Frontal cortex (tissue), 4 donors: ENCODE results near the gene C19orf47. TPM values are rescaled to one million over a fixed set of nuclear protein-coding genes. Genes with fewer than 3 reads are reported as not detected.

Experiments used
- DNase-seq, 2 donors: peaks; one replicate each; pipeline ENCODE4 v3.0.0; 2012; ENCODE audit warnings: low spot score in 2 of 2
- FAIRE-seq: peaks from 2 replicates; lab custom pipeline; 2012; peaks lifted over from hg19 to GRCh38; lab: Jason Lieb, UNC
- total RNA-seq: library from RNA; depleted of rRNA; stranded (reverse); fragments of >200 nt; gene quantifications from one replicate; pipeline ENCODE4 v1.2.3, GENCODE V29; 2014
- donor health status: control.
- donor health status: control.
- donor health status: control.

C19orf47 gene
- total RNA-seq, 1 donor from 2014 or later, result 9.8 TPM

DNA sequence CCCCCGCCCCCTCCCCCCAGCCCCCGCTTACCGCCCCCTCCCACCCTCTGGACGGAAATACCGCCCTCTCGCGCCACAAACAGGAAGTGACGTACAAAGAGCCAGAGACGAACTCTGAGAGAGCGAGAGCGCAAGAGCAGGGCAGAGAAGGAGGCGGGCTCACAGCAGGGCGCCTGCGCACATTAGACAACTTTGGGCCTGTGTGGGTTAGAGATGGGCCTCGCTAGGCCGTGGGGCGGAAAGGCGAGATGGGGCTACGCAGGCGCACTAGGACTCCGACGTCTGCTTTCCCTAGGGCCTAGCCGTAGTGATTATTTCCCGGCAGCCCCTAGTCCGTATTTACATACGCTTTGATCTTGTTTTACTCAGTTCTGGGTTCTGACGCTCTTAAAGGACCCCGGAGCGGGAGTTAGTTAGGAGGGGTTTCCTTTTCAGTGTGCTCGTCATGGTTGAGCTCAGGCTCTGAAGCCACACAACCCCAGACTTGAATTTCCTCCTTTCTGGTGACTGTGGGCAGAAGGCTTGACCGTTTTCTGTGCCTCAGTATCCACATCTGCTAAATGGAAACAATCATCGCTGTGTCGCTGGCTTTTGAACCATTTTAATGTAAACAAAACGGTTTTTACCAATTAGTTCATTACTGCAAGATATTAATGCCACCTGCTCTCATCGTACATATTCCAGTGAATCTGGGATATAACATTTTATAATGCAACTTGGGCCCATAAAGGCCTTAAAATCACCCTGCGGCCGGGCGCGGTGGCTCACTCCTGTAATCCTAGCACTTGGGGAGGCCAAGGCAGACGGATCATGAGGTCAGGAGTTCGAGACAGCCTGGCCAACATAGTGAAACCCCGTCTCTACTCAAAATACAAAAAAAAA lies 62.6 kb downstream of the C19orf47 start:
- FAIRE-seq, result peak; percentile 34
- peak; percentile 92 to 95 for DNase-seq

DNA sequence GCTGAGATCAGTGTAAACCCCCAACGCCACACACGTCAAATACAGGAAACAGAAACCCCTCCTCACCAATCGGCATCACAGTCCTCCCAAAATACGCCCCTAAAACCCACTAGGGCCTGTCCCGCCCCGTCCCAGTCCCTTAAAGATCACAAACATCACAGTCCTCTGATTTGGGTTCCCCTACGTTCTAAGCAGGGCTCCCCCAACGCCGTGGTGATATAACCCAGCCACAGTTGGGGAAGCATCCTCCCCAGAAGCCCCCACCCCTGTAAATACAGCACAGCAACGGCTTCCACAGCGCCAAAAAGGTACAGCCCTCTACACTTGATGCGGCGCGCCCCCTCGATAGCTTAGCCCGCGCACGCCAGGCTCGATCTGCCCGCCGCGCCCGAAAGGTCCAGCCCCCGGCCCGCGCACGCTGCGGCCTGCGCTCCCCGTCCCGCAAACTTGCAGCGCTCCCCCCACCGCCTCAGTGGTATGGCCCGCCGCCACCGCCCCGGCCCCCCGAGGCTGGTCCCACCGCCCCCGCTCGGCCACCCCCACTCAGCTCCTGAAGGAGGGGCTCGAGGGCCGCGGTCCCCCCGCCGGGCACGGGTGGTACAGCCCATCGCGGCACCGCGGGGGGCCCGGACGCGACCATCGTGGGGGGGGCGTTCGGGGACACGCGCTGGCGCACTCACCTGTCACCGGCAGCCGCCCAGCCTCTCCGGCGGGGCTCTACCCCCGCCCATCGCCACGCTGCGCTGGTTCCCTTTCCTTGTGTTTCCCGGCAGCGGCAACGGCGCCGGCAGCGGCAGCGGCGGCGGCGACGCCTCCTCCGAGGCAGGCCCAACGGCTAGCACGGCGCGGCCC lies 63.5 kb downstream of the C19orf47 start, which contains the start of gene AKT2:
AKT2 (minus strand) TSS at position 845 of the 852 bp plus-strand sequence. CDS start 20,078 bp downstream, outside the sequence.
- DNase-seq, result peak; percentile 72 to 76
- no peak for FAIRE-seq

DNA sequence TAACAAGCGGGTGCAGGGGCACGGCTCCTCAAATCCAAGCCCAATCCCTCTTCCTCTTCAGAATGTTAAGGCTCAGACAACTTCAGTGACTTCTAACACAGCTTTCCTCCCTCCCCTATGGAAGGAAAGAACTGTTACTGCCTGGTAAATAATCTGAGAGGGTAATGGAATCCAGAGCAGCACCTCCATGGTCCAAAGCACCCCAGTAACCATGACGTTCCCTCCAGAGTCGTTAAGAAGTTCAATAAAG lies 64.0 kb downstream of the C19orf47 start:
- FAIRE-seq (no peak), DNase-seq (no peak)

DNA sequence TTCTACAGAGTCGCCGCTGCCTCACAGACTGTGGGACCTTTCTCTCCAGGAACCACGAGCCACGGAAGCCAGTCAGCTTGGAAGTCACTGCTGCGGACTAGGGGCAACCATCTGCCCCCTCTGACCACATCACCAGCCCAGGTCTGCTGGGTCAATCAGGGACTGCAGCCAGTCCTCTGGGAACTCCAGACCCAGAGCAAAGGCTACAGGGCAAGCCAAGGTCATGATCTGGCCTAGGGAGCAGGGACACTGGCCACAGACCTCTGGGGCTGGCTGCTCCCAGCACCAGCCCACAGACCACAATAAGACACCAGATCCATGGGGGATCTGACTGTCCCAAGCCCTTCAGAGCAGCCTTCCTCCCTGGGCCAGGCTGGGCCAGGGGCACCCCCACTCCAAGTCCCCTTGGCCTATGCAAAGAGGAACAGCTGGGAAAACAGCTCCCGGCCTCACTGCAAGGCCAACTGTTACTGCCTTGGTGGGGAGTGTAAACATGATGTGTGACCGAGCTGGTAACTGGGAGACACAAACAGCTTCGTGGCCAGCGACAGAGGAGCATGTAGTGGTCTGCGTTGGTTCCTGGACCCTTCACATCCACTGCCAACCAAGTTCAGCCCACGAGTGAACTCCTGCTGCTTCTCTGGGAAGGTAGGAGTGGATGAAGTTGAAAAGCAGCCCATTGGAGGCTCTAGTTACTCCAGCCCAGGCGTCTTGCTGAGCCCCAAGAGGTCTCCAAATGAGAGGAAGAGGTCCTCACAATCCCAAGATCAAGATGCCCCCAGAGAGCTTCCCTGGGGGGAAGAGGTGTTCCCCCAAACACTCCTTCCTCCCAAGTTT lies 64.6 kb downstream of the C19orf47 start:
- FAIRE-seq (no peak), DNase-seq (no peak)

DNA sequence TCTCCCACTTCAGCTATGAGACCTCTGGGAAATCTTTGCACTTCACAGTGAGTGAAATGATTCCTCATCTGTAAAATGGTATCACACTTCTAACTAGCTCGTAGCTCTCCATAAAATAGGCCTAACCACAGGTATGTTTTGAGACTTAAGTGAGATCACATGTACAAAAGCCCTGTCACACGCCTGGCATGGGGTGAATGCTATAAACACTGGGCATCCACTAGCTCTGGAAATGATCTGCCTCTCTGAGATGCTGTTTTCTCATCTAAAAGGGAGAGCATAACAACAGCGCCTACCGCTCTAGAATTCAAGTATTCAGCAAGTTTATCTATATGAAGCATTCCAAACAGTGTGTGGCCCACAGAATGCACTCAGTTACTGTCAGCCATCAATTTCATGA lies 65.3 kb downstream of the C19orf47 start:
- FAIRE-seq (no peak), DNase-seq (no peak)

DNA sequence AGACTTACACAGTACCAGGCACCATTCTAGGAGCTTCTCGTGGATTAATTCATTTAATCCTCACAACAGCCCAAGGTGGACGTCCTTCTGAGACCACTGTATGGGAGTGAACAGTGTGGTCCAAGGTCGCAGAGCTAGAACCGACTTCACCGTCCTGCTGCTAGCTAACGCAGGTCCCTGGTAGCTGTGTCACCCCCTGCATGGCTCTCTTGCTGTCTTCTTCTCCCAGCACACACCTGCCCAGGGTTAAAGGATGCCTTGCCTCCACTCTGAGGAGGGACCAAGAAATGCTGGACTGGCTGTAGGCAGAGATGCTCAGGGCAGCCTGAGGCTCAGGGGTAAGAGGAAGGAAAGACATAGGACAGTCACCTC lies 66.0 kb downstream of the C19orf47 start:
- DNase-seq (no peak), FAIRE-seq (no peak)

DNA sequence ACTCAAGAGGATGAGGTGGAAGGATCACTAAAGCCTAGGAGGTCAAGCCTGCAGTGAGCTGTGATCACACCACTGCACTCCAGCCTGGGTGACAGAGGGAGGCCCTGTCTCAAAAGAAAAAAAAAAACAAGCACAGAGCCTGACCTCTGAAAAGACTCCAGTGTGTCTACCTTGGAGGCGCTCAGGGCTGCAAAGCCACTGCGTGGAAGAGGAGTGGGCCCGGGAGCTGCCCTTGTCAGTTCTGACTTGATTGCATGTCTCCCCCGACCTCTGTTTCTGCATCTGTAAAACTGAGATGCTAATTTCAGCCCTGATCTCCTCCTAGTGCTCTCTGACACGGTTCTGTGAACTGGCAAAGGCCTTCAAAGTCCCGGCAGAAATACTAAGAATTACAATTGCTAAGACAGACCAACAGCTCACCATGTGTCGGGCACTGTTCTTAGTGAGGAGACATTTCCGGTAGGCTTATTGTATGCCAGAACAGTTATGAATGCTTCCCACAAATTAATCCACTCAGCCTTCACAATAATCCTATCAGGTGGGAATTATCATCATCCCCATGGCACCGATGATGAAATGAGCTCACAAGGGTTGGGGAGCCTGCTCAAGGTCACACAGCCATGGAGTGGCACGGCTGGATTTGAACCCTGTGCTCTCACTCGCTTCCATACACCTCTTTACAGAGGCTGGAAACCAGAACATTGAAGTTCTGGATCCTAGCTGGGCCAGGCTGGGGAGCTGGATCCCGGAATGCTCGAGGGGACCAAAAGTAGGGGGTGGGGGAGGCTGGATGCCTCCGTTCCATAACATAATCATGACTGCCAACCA lies 66.6 kb downstream of the C19orf47 start:
- FAIRE-seq, result no peak

DNA sequence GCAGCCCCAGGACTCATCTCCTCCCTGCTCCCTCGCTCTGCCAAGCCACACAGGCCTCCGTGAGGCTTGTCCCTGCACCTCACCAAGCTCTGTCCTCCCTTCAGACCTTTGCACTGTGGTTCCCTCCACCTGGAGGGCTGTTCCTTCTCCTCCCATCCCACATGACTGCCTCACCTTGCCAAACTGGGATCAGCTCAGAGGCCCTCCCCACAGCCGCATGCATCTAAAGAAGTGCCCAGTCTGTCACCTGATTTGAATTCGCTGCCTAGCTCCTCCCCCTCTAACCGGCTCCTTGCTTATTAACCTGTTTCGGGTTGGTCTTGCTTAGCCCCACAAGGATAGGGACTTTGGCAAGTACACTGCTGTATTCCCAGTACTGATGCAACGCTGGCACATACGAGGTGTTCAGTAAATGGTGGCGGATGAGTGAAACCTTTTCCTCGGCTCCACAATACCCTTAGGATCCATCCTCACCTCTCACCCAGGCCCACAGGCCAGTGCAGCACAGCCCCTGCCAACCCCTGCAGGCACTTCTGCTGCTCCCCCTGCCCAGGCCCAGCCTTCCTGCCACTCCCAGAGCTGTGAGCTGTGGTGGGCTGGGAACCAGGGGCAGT lies 67.5 kb downstream of the C19orf47 start:
- DNase-seq, result no peak
- no peak for FAIRE-seq

More for the DNA sequence above, 66.6 kb downstream of the C19orf47 start:
- DNase-seq, result no peak

DNA sequence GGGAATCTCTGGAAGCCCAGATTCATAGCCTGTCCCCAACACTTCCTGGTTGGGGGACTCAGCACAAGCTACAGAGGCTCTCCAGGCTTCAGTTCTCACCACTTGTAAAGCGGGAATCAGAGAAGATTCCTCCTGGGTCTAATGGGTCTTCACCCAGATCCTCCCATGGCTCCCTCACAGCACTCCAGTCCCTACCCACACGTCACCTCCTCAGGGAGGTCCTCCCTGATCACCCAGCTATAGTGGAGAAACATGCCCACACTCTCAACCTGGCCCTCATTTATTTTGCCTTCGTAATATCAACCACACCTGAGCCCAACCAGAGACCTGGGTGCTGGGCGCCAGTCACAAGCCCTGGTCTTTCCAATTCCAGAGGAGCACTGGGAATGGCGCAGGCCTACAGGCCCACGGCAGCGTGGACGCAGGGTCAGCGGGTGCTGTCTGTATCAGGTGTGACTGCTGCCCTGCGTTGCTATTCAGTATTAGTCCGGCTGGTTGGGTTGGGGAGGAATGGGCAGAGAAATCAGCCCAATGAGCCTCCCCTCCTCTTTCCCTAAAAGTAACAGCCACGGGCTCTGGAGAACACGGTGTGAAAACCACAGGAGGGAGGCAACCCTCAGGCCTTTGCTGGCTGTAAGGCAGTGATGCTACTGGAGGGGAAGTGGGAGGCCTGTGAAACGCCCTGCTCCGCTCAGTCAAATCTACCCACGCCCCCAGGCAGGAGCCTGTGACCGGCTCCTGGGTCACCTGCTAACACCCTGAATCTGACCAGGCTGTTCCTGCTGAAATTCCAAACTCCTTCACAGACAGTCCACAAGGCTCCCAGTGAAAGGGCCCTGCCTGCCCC lies 68.2 kb downstream of the C19orf47 start:
- no peak for FAIRE-seq
- no peak for DNase-seq

DNA sequence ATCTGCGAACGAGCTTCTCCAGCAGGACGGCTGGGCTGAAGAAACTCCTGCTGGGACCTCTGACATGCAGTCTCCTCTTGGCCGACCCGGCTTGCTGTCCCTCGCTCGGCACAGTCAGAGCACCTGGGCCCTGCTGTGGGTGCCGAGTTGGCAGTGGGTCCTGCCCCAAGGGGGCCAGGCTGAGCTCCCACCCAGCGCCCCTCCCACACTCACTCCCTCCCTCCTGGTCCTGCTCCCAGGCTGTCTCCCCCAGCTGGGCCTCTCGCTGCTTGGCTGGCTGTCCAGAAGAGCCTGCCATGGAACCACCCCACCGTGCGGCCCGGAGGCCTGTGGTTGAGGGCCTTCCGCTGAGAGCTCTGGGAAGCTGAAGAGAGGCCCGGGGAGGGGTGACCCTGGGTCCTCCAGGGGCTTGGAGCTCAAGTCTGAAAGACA lies 69.1 kb downstream of the C19orf47 start:
- DNase-seq, result peak in 1 of 2 donors; percentile 34
- FAIRE-seq, result no peak

DNA sequence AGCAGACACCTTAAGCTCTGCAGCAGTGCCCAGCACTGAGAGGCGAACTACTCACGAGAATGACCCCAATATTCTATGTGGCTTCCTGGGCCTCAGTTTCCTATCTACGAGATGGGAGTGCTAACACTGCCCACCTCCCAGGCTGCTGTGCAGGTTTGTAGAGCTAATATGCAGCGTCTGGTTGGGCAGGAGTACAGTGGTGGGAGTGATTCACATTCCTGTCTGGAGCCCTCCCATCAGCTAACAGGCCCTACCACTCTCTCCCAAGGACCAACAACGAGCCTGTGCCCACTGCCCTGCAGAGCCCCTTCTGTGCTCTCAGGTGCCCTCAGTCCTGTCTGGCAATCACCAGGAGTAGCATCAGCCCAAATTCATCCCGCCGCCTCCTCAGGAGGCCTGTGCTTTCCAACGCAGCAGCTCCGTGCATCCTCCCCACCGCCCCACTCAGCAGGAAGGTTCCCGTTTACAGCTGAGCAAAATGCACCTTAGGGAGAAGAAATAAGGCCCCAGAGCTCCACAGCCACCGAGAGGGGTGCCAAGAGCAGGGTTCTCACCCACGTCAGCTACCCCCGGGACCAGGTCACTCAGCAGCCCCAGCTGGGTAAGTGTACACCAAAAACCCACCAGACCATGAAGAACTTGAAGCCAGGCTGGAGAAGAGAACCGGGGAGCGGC lies 69.7 kb downstream of the C19orf47 start:
- DNase-seq, result no peak

DNA sequence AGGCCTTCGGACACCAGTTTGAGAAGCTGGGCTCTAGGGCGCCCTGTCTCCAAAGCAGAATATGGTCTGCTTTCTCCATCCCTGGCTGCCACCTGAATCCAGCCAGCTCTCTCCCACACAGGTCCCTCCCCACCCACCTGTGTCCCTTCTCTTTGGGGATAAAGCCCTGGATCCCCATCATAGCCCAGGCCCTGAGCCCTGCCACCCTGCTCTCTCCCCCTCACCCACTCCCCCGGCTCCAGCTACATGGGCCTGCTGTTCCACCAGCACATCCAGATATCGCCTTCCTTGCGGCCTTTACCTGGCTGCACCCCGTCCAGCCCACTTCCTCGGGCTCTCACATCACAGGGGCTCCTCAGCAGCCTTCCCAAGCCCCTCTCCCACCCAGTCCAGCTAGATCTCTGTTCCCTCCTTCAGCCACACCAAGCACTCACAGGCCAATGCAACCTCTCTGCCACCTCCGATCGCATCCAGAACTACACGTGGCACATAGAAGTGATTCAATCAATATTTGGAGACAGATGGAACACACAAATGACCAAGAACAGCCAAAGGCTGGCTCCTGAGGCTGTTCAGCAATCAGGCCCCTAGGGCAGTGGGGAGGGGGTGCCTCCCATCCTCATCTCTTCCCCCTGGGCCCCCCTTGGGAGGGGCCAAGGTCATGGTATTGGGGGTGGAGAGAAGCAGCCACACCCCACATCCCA lies 70.7 kb downstream of the C19orf47 start:
- DNase-seq, result no peak
- no peak for FAIRE-seq

More for the DNA sequence above, 69.7 kb downstream of the C19orf47 start:
- no peak for FAIRE-seq

DNA sequence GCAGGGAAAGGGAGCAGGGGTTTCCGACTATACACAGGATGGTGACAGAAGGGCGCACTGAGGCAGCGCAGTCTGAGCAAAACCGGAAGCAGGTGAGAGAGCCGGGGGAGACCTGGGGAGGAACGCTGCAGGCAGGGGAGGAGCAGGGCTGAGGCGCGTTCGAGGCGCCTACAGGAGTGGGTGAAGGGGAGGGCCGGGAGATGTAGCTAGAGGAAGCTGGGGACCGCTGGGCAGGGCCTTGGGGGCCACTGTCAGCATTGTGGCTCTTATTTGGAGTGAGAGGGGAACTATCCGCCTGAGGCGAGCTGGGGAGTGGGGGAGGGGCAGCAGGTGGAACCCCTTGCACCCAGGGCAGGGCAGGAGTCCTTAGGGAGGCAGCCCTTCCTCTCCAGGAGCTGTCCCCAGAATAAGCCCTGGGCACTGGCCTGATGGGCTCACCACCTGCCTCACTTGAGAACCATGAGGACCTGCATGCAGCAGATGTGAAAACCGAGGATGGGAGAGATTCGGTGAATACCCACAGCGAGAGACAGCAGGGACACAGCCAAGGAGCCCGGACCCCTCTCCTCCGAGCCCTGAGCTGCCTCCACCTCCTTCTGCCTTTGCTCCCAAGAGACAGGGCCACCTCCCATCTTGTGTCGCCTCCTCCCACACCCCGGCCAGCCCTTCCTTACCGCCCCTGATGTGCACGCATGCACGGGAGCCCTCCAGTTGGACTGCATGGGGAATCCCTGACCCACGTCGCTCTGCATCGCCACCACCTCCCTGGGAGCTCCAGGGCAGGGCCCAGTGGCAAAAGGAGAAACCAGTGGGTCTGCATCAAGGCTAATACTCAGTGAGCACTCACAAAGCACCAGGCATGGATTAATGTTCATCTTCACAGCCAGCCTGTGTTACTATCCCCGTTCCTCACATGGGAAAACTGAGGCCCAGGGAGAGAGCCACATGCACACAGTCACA lies 73.3 kb downstream of the C19orf47 start:
- DNase-seq, result no peak
- no peak for FAIRE-seq

DNA sequence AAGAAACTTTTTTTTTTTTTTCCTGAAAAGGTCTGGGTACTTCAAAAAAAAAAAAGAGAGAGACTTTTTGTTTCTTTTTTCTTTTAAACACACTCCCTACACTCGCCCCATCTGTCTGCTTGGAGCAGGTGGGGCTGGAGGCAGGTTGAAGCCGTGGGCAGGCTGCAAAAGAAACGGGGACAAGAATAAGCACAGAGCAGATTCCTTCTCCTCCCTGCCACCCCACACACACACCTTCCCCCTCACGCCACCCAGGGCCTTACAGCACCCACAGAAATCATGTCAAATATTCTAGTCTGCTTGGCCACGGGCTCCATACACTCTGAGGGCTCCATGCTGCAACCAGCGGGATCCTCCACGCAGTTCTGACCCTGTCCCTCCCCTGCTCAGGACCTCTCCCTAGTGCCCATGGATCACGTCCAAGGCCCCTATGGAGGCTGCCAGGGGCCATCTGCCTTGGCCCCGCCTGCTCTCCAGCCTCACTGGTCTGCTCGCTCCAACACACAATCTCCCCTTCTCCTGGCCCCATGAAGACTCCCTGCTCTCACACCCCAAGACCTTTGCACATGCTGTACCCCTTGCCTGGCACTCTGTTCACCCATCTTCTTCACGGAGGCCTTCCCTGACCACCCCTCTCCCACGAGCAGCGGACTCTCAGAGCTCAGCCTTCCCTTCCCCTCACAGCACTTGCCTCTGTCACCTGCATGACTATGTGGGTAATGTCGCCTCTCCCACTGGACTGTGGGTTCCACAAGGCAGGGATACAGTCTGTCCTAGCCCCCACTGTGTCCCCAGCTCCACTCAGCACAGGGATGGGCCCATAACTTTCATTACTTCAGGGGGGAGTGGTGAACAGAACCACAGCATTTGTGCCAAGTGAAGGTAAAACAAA lies 74.5 kb downstream of the C19orf47 start:
- DNase-seq (no peak), FAIRE-seq (no peak)

DNA sequence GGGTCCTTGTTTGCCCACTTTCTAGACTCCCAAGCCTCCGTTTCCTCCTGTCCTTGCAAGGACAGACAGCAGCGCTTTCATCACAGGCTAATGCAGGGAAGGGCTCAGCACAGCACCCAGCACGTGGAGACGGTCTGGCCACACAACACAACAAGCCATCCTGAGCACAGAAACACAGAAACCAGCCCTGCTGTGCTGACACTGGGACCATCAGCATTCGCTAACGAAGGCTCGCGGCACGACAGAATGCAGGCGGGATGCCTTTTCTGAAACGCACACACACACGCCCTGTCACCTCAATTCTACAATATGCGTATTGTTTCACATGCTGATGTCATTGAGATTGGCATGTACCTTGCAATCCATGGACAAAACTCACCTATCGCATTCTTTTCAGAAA lies 75.9 kb downstream of the C19orf47 start:
- no peak for DNase-seq
- no peak for FAIRE-seq
